H1 (cell line): ENCODE measurements around the gene UCN. TPM values are rescaled to one million over a fixed set of nuclear protein-coding genes. Genes with fewer than 3 reads are reported as not detected.

Experiments
- CTCF ChIA-PET: fragments of 300-600 bp; sonication (Branson Sonifier 250); formaldehyde crosslinking; loops from one replicate; lab custom pipeline; 2021; ENCODE audit not compliant: partially characterized antibody; lab: Charles Lee
- POLR2A ChIA-PET: fragments of 300-600 bp; sonication (Branson Sonifier 250); formaldehyde crosslinking; loops from one replicate; lab custom pipeline; 2021; ENCODE audit warnings: inconsistent platforms; ENCODE audit not compliant: partially characterized antibody; lab: Charles Lee
- DNase-seq, 2 experiments: peaks; one replicate each; pipeline versions ENCODE4 v3.0.0 to v3.0.0-alpha.2; 2010 to 2022; ENCODE audit warnings: low spot score in 2 of 2, low read depth in 1 of 2, mixed read lengths in 1 of 2
- FAIRE-seq: peaks from 2 replicates; lab custom pipeline; 2011; peaks lifted over from hg19 to GRCh38; lab: Jason Lieb, UNC
- H2AFZ ChIP-seq: 2 replicates; pipeline ENCODE4 v1.8.1; 2012; ENCODE audit warnings: low read length, inconsistent platforms
- H2AK5ac ChIP-seq: 2 replicates; pipeline ENCODE4 v1.6.1; 2013; ENCODE audit warnings: low read depth, low read length
- H2BK120ac ChIP-seq: replicated peaks from 2 replicates; pipeline ENCODE3; 2013; ENCODE audit warnings: low read depth, low read length, inconsistent platforms
- H2BK12ac ChIP-seq: 2 replicates; pipeline ENCODE4 v1.6.1; 2013; ENCODE audit warnings: low read depth, low read length
- H2BK15ac ChIP-seq: 2 replicates; pipeline ENCODE4 v1.6.1; 2013; ENCODE audit warnings: low read length
- H2BK20ac ChIP-seq: 2 replicates; pipeline ENCODE4 v1.6.1; 2013; ENCODE audit warnings: low read length
- H2BK5ac ChIP-seq: 2 replicates; pipeline ENCODE4 v1.6.1; 2013; ENCODE audit warnings: low read depth, low read length
- H3K14ac ChIP-seq: 2 replicates; pipeline ENCODE4 v1.6.1; 2013; ENCODE audit warnings: inconsistent platforms; ENCODE audit not compliant: insufficient read length
- H3K18ac ChIP-seq: 2 replicates; pipeline ENCODE4 v1.6.1; 2013; ENCODE audit warnings: low read length; ENCODE audit errors: extremely low read depth
- H3K23ac ChIP-seq: 2 replicates; pipeline ENCODE4 v1.6.1; 2013; ENCODE audit warnings: inconsistent platforms; ENCODE audit not compliant: insufficient read length
- H3K23me2 ChIP-seq: 2 replicates; pipeline ENCODE4 v1.6.1; 2013; ENCODE audit warnings: low read depth, low read length
- H3K27ac ChIP-seq: 2 replicates; pipeline ENCODE4 v1.6.1; 2011; ENCODE audit warnings: low read depth, low read length, inconsistent platforms
- H3K27me3 ChIP-seq, 4 experiments: replicated peaks in 1 of 4; 1 replicate in 1 of 4; 2 replicates in 3 of 4; pipeline versions ENCODE4 v1.6.1 to v1.8.1; 2011 to 2013; ENCODE audit warnings: low read length in 3 of 4, mild to moderate bottlenecking in 3 of 4, inconsistent platforms in 2 of 4, mixed read lengths in 2 of 4, moderate library complexity in 1 of 4; ENCODE audit not compliant: control insufficient read depth in 3 of 4, insufficient read depth in 3 of 4; ENCODE audit errors: extremely low read depth in 1 of 4
- H3K36me3 ChIP-seq, 4 experiments: 2 replicates each; pipeline versions ENCODE4 v1.6.1 to v1.8.1; 2011 to 2013; ENCODE audit warnings: mild to moderate bottlenecking in 4 of 4, low read length in 3 of 4, moderate library complexity in 2 of 4, control low read depth in 1 of 4, inconsistent platforms in 1 of 4; ENCODE audit not compliant: insufficient read depth in 4 of 4, control insufficient read depth in 2 of 4
- H3K4ac ChIP-seq: replicated peaks from 2 replicates; pipeline ENCODE3; 2013; ENCODE audit warnings: low read length, low read depth, mixed read lengths, inconsistent platforms; ENCODE audit not compliant: insufficient read length
- H3K4me1 ChIP-seq, 4 experiments: replicated peaks in 1 of 4; 1 replicate in 1 of 4; 2 replicates in 3 of 4; pipeline versions ENCODE4 v1.6.1 to v1.8.1; 2011 to 2013; ENCODE audit warnings: low read length in 3 of 4, inconsistent platforms in 2 of 4, mixed read lengths in 1 of 4; ENCODE audit not compliant: insufficient read depth in 4 of 4, control insufficient read depth in 3 of 4
- H3K4me2 ChIP-seq, 2 experiments: 2 replicates each; pipeline versions ENCODE4 v1.6.1 to v1.8.1; 2011 to 2013; ENCODE audit warnings: low read depth in 2 of 2, low read length in 2 of 2, control low read depth in 1 of 2, inconsistent platforms in 1 of 2, mild to moderate bottlenecking in 1 of 2; ENCODE audit not compliant: insufficient read depth in 1 of 2
- H3K4me3 ChIP-seq, 4 experiments: fragments of 200-600, 300-600 bp in 1 of 4; sonication (generic), shearing (Covaris generic), sonication (Bioruptor Twin) in 1 of 4; 2 replicates each; pipeline versions ENCODE4 v1.5.1 to v1.8.1; 2011 to 2016; ENCODE audit warnings: low read length in 4 of 4, low read depth in 3 of 4, control low read depth in 2 of 4, inconsistent platforms in 2 of 4, mild to moderate bottlenecking in 2 of 4, mixed read lengths in 1 of 4, moderate library complexity in 1 of 4; ENCODE audit not compliant: insufficient read depth in 2 of 4; ENCODE audit errors: extremely low read depth in 1 of 4
- H3K56ac ChIP-seq: replicated peaks from 2 replicates; pipeline ENCODE3; 2013; ENCODE audit warnings: low read depth, mild to moderate bottlenecking, mixed read lengths, low read length, inconsistent platforms; ENCODE audit not compliant: insufficient read length
- H3K79me1 ChIP-seq: 2 replicates; pipeline ENCODE4 v1.6.1; 2013; ENCODE audit warnings: low read depth, low read length, control low read depth
- H3K79me2 ChIP-seq, 2 experiments: 2 replicates each; pipeline versions ENCODE4 v1.6.1 to v1.8.1; 2012 to 2013; ENCODE audit warnings: low read length in 2 of 2, mild to moderate bottlenecking in 2 of 2, inconsistent platforms in 1 of 2; ENCODE audit not compliant: insufficient read depth in 2 of 2, control insufficient read depth in 1 of 2
- H3K9ac ChIP-seq, 4 experiments: replicated peaks in 1 of 4; 1 replicate in 1 of 4; 2 replicates in 3 of 4; pipeline versions ENCODE4 v1.6.1 to v1.8.1; 2011 to 2013; ENCODE audit warnings: low read depth in 3 of 4, low read length in 3 of 4, control low read depth in 2 of 4, mild to moderate bottlenecking in 2 of 4, moderate library complexity in 2 of 4, inconsistent platforms in 1 of 4; ENCODE audit errors: extremely low read depth in 1 of 4
- H3K9me3 ChIP-seq, 2 experiments: 2 replicates each; pipeline versions ENCODE4 v1.6.1 to v1.8.1; 2012 to 2013; ENCODE audit warnings: mild to moderate bottlenecking in 2 of 2, moderate library complexity in 2 of 2, control low read depth in 1 of 2, inconsistent platforms in 1 of 2, low read depth in 1 of 2, low read length in 1 of 2, mixed read lengths in 1 of 2; ENCODE audit not compliant: insufficient read depth in 2 of 2
- H4K20me1 ChIP-seq, 2 experiments: replicated peaks in 1 of 2; 2 replicates each; pipeline versions ENCODE3 to v1.8.1; 2011 to 2013; ENCODE audit warnings: inconsistent platforms in 2 of 2, low read length in 2 of 2, mild to moderate bottlenecking in 1 of 2; ENCODE audit not compliant: insufficient read depth in 2 of 2, control insufficient read depth in 1 of 2
- H4K5ac ChIP-seq: 2 replicates; pipeline ENCODE4 v1.6.1; 2013; ENCODE audit warnings: low read length, low read depth, mixed read lengths, inconsistent platforms; ENCODE audit not compliant: insufficient read length
- H4K8ac ChIP-seq: 2 replicates; pipeline ENCODE4 v1.8.0; 2013; ENCODE audit warnings: mild to moderate bottlenecking, moderate library complexity, low read length, inconsistent platforms; ENCODE audit not compliant: insufficient read depth; ENCODE audit errors: extremely low read depth
- H4K91ac ChIP-seq: replicated peaks from 2 replicates; pipeline ENCODE3; 2013; ENCODE audit warnings: low read length, mixed read lengths, inconsistent platforms; ENCODE audit not compliant: insufficient read length
- ATF3 ChIP-seq: IDR thresholded peaks from 2 replicates; pipeline ENCODE4 v1.6.1; 2011; ENCODE audit warnings: low read depth, mild to moderate bottlenecking, low read length; ENCODE audit not compliant: insufficient read depth
- CREB1 ChIP-seq: IDR thresholded peaks from 2 replicates; pipeline ENCODE4 v1.6.1; 2012; ENCODE audit warnings: inconsistent platforms
- HDAC2 ChIP-seq, 2 experiments: fragments of 300-600 bp in 1 of 2; sonication (generic) in 1 of 2; IDR thresholded peaks; 2 replicates each; pipeline ENCODE4 v1.6.1; 2011 to 2012; ENCODE audit warnings: low read depth in 2 of 2, low read length in 2 of 2, mild to moderate bottlenecking in 2 of 2, moderate library complexity in 2 of 2, borderline replicate concordance in 1 of 2, inconsistent platforms in 1 of 2
- KDM5A ChIP-seq: fragments of 200-600 bp; IDR thresholded peaks from 2 replicates; pipeline ENCODE4 v1.7.1; 2012; ENCODE audit warnings: mild to moderate bottlenecking, low read length, inconsistent platforms, mixed read lengths
- MAX ChIP-seq: IDR thresholded peaks from 2 replicates; pipeline ENCODE4 v1.6.1; 2012; ENCODE audit warnings: inconsistent platforms
- RFX5 ChIP-seq: IDR thresholded peaks from 2 replicates; pipeline ENCODE4 v1.6.1; 2011; ENCODE audit warnings: low read depth, low read length, improper control_type of control experiment, borderline replicate concordance
- SIN3A ChIP-seq, 2 experiments: IDR thresholded peaks in 1 of 2; conservative IDR thresholded peaks in 1 of 2; 2 replicates each; pipeline ENCODE4 v1.6.1; 2011 to 2012; ENCODE audit warnings: low read length in 2 of 2, improper control_type of control experiment in 1 of 2, low read depth in 1 of 2, mild to moderate bottlenecking in 1 of 2
- SIX5 ChIP-seq: IDR thresholded peaks from 2 replicates; pipeline ENCODE4 v1.6.1; 2011; ENCODE audit warnings: mild to moderate bottlenecking, low read depth, low read length
- SP2 ChIP-seq: IDR thresholded peaks from 2 replicates; pipeline ENCODE4 v1.6.1; 2012; ENCODE audit warnings: mild to moderate bottlenecking, low read length, inconsistent platforms
- WGBS, 2 experiments: shearing (Covaris generic) in 1 of 2; methylation state at CpG; one replicate each; pipeline versions ENCODE4 v1.1.6 to v1.1.7; 2013 to 2015; ENCODE audit warnings: low lambda C conversion rate in 2 of 2, mixed read lengths in 2 of 2, inconsistent platforms in 1 of 2, low coverage in 1 of 2, missing lambda C conversion rate in 1 of 2; ENCODE audit not compliant: insufficient replicate concordance in 2 of 2, insufficient coverage in 1 of 2, insufficient read length in 1 of 2; ENCODE audit errors: extremely low coverage in 1 of 2, missing lambda C conversion rate in 1 of 2; 5-methylcytosine and 5-hydroxymethylcytosine counted together
- long read RNA-seq, 2 experiments: library from RNA in 1 of 2; library from capped mRNA in 1 of 2; stranded (forward); transcript quantifications; one replicate each; pipeline ENCODE4 v2.0.0, GENCODE V29; 2021; ENCODE audit warnings: inconsistent platforms in 1 of 2
- polyA minus RNA-seq, 3 experiments: library from RNA; depleted of rRNA, polyadenylated mRNA; stranded (reverse); fragments of >200 nt; gene quantifications; 1 replicate in 2 of 3; 2 replicates in 1 of 3; pipeline ENCODE4 v1.2.3, GENCODE V29; 2011
- polyA plus RNA-seq, 7 experiments: library from polyadenylated mRNA; depleted of rRNA in 3 of 7; stranded (reverse) in 5 of 7; unstranded in 2 of 7; fragments of >200 nt in 5 of 7; fragments of 200-250 nt in 2 of 7; gene quantifications; 1 replicate in 5 of 7; 2 replicates in 1 of 7; 4 replicates in 1 of 7; pipeline versions ENCODE4 v1.2.1 to v1.2.3, GENCODE V29; 2011 to 2013; ENCODE audit warnings: missing spikeins in 2 of 7, mixed read lengths in 2 of 7
- total RNA-seq: library from RNA; stranded (reverse); fragmentation: NEBNext Ultra II Directional; extraction: Animal tissue kit (Norgen Biotek cat#: 25700); gene quantifications from 2 replicates; pipeline ENCODE4 v1.2.1, GENCODE V29; 2021

UCN gene
- not detected in 2 replicates for total RNA-seq
- 0.35 and 0.93 TPM in 2 replicates for polyA plus RNA-seq (2011; rRNA removed)
- 0.58 TPM for polyA plus RNA-seq (2011; cell fraction: cytosol; rRNA removed)
- 1.6 TPM for polyA plus RNA-seq (2011; cell fraction: nucleus; rRNA removed)
- 0.38 to 0.58 TPM (median 0.43 TPM) in 3 of 4 replicates, not detected in the other for polyA plus RNA-seq (2012, experiment 1 of 2)
- polyA plus RNA-seq (2012, experiment 2 of 2): not detected
- 0.28 TPM for polyA plus RNA-seq (2013, experiment 1 of 2)
- 0.15 TPM for polyA plus RNA-seq (2013, experiment 2 of 2)
- polyA minus RNA-seq (2011; rRNA and poly(A)+ RNA removed): not detected in 2 replicates
- polyA minus RNA-seq (2011; cell fraction: cytosol; rRNA and poly(A)+ RNA removed): not detected
- not detected for polyA minus RNA-seq (2011; cell fraction: nucleus; rRNA and poly(A)+ RNA removed)
- long read RNA-seq, experiment 1: 0 reads
- long read RNA-seq, experiment 2: 0 reads

- H3K4me1 ChIP-seq: peaks cover 0 to 26% (median 14%) of the 10 kb centered on the region in 4 experiments; a peak in 5 of 7 replicates
- H2BK5ac ChIP-seq: no peak within 1 kb of the TSS
- H4K91ac ChIP-seq: no peak within 1 kb of the TSS
- H2BK120ac ChIP-seq: no peak within 1 kb of the TSS
- H3K56ac ChIP-seq: no peak within 1 kb of the TSS
- H2AFZ ChIP-seq: no peak within 1 kb of the TSS
- H3K9me3 ChIP-seq: no peaks in the 10 kb centered on the region; a peak in 1 of 4 replicates
- H3K27me3 ChIP-seq: peaks cover 29 to 41% (median 39%) of the 10 kb centered on the region in 4 experiments
- ChIA-PET CTCF (interaction anchor here (0.7 to 11.3 kb wide), 14 partner anchors 12 to 63 kb away, joined by 3 to 128 read pairs (median 4); partner anchors contain the start of genes MPV17 and TRIM54), POLR2A (interaction anchor here (0.7 to 8.8 kb wide), 11 partner anchors 13 to 197 kb away, joined by 3 to 105 read pairs (median 5); partner anchors contain the start of genes ATRAID, GTF3C2, MPV17 and SLC5A6)
- no peak within 1 kb of the TSS for H3K27ac ChIP-seq
- H3K4me3 ChIP-seq: peak within 1 kb of the TSS in 3 of 4 experiments; percentile 26 to 51 (median 34); a peak in 4 of 8 replicates
- no peak within 1 kb of the TSS for H2BK20ac ChIP-seq
- peak within 1 kb of the TSS; percentile 76; the same call in 1 of the 2 replicates for H4K8ac ChIP-seq
- peaks cover 10% of the 10 kb centered on the region; the same call in 1 of the 2 replicates for H3K23me2 ChIP-seq
- no peak within 1 kb of the TSS for H4K5ac ChIP-seq
- FAIRE-seq: no peak
- H3K18ac ChIP-seq: no peak within 1 kb of the TSS
- peak in 1 of 2 experiments; percentile 87 for DNase-seq
- no peak within 1 kb of the TSS for H2AK5ac ChIP-seq
- peaks cover 4 to 11% of the 10 kb centered on the region in 2 experiments for H4K20me1 ChIP-seq
- no peak within 1 kb of the TSS for H3K9ac ChIP-seq
- WGBS, 2 experiments: 24% methylated on average over 25 of the region's 25 CpGs; no CpG with 5 or more reads in 1 of the 2 experiments
- no peaks in the 10 kb centered on the region for H3K79me1 ChIP-seq
- no peak within 1 kb of the TSS for H3K4ac ChIP-seq
- no peak within 1 kb of the TSS for H3K23ac ChIP-seq
- peaks cover 0 to 4% (median 0%) of the 10 kb centered on the region in 4 experiments; a peak in 1 of 8 replicates for H3K36me3 ChIP-seq
- no peak within 1 kb of the TSS for H2BK12ac ChIP-seq
- H3K4me2 ChIP-seq: peak within 1 kb of the TSS; percentile 63 to 69
- H3K79me2 ChIP-seq: no peaks in the 10 kb centered on the region
- H2BK15ac ChIP-seq: no peak within 1 kb of the TSS
- no peak within 1 kb of the TSS for H3K14ac ChIP-seq
- TF ChIP-seq MAX: peak; percentile 87
- TF ChIP-seq SIX5: no peak
- TF ChIP-seq CREB1: peak; percentile 82
- no peak for TF ChIP-seq ATF3
- no peak for TF ChIP-seq SP2
- no peak for TF ChIP-seq RFX5
- no peak for TF ChIP-seq KDM5A
- peak; percentile 58 to 66; a peak in 2 of 4 replicates for TF ChIP-seq HDAC2 (IDR thresholded peaks at IDR 0.05; ENCODE audit: borderline replicate concordance in 1 of 2, low read depth in 2 of 2, low read length in 2 of 2)
- peak; percentile 98 to 99 for TF ChIP-seq SIN3A (conservative IDR thresholded peaks at IDR 0.05 in 1 of 2, IDR thresholded peaks at IDR 0.05 in 1 of 2; ENCODE audit: low read depth in 1 of 2, low read length in 2 of 2)
Observed at GRCh38 chr2:27308359-27308881, at the start of gene UCN. UCN (minus strand) TSS chr2:27308445; CDS start chr2:27307895, 550 bp downstream.
